ENCODE measurements around the gene VSIG2.

Gene VSIG2

GRCh38 chr11:124748100-124748418 is 4.0 kb downstream of the VSIG2 start:
- no peak for DNase-seq

GRCh38 chr11:124747406-124748099 is 4.5 kb downstream of the VSIG2 start:
- no peak for DNase-seq

GRCh38 chr11:124746621-124747243 is 5.3 kb downstream of the VSIG2 start:
- DNase-seq = no peak

- DNase-seq = no peak
Measured at GRCh38 chr11:124745835-124746620, 6.0 kb downstream of the VSIG2 start.

GRCh38 chr11:124745270-124745834 is 6.7 kb downstream of the VSIG2 start:
- DNase-seq = no peak

- no peak for DNase-seq
Measured at GRCh38 chr11:124743050-124743449, 9.0 kb downstream of the VSIG2 start.

GRCh38 chr11:124742555-124742954 is 9.5 kb downstream of the VSIG2 start:
- no peak for DNase-seq

GRCh38 chr11:124740277-124740882 is 11.7 kb downstream of the VSIG2 start:
- DNase-seq = peak; percentile 63

GRCh38 chr11:124739479-124740276 is 12.4 kb downstream of the VSIG2 start, which contains the start of gene NRGN:
TSS of gene NRGN (plus strand) at chr11:124739942. CDS start at chr11:124740085, 143 bp downstream.
- peak; percentile 84 for DNase-seq

GRCh38 chr11:124738713-124739478 is 13.2 kb downstream of the VSIG2 start:
- no peak for DNase-seq

- DNase-seq = no peak
Measured at GRCh38 chr11:124737638-124738305, 14.3 kb downstream of the VSIG2 start.

GRCh38 chr11:124736736-124737135 is 15.3 kb downstream of the VSIG2 start:
- peak; percentile 30 for DNase-seq

GRCh38 chr11:124732230-124732629 is 19.8 kb downstream of the VSIG2 start:
- peak; percentile 40 for DNase-seq

- DNase-seq = no peak
Measured at GRCh38 chr11:124729571-124729970, 22.5 kb downstream of the VSIG2 start.

GRCh38 chr11:124728134-124728533 is 23.9 kb downstream of the VSIG2 start:
- DNase-seq = no peak

- no peak for DNase-seq
Measured at GRCh38 chr11:124727474-124727873, 24.6 kb downstream of the VSIG2 start.

- peak; percentile 52 for DNase-seq
Measured at GRCh38 chr11:124725719-124726105, 26.3 kb downstream of the VSIG2 start.

GRCh38 chr11:124724979-124725718 is 26.9 kb downstream of the VSIG2 start:
- DNase-seq = no peak

- no peak for DNase-seq
Measured at GRCh38 chr11:124722176-124722575, 29.9 kb downstream of the VSIG2 start.

GRCh38 chr11:124719534-124719933 is 32.5 kb downstream of the VSIG2 start:
- DNase-seq = no peak

Measured in KG1 (cell line).